ENCODE data around the gene TEX14.

- no peak for TF ChIP-seq CTCF (IDR thresholded peaks at IDR 0.05)
- peak; percentile 53 for TF ChIP-seq POLR2A (IDR thresholded peaks at IDR 0.05)
Observed at GRCh38 chr17:58517928-58518609, 173.8 kb downstream of the TEX14 start.

All from ovary (tissue), 3 donors.